T-cell (primary cell): ENCODE results near the gene DEFB123. TPM values are rescaled to one million over a fixed set of nuclear protein-coding genes. Genes with fewer than 3 reads are reported as not detected.

Experiments used
- ATAC-seq, 4 experiments: fragments of 200-7000 bp in 3 of 4; fragments of 150-1000 bp in 1 of 4; cut with Tn5 transposase; replicated peaks in 1 of 4; 1 replicate in 3 of 4; 2 replicates in 1 of 4; pipeline ENCODE4 v1.10.0; 2021; ENCODE audit warnings: moderate library complexity in 3 of 4, mild to moderate bottlenecking in 2 of 4, moderate number of reproducible peaks in 1 of 4
- CTCF ChIA-PET, 2 donors: fragments of 300-600 bp; sonication (Branson Sonifier 250); formaldehyde crosslinking; loops; one replicate each; lab custom pipeline; 2022; ENCODE audit warnings: antibody characterized with exemption in 2 of 2; lab: Charles Lee
- POLR2A ChIA-PET, 2 donors: fragments of 300-600 bp; sonication (Branson Sonifier 250); formaldehyde crosslinking; loops; one replicate each; lab custom pipeline; 2022; ENCODE audit warnings: antibody characterized with exemption in 2 of 2; lab: Charles Lee
- DNase-seq, 35 experiments: peaks; one replicate each; pipeline versions ENCODE4 v3.0.0 to v3.0.0-alpha.2; 2013 to 2023
- H3K27ac ChIP-seq: one replicate; pipeline ENCODE4 v1.5.1; 2013; ENCODE audit warnings: low read length
- H3K27me3 ChIP-seq, 2 experiments: replicated peaks in 1 of 2; 1 replicate in 1 of 2; 2 replicates in 1 of 2; pipeline versions ENCODE4 v1.6.1 to v1.7.0; 2013; ENCODE audit warnings: low read length in 1 of 2, mixed read lengths in 1 of 2; ENCODE audit not compliant: control insufficient read depth in 2 of 2, insufficient read depth in 2 of 2; ENCODE audit errors: extremely low read depth in 1 of 2
- H3K36me3 ChIP-seq, 2 donors: 1 replicate in 1 of 2; 2 replicates in 1 of 2; pipeline versions ENCODE4 v1.6.1 to v1.7.0; 2013; ENCODE audit warnings: low read length in 1 of 2; ENCODE audit not compliant: control insufficient read depth in 2 of 2, insufficient read depth in 1 of 2; ENCODE audit errors: extremely low read depth in 1 of 2
- H3K4me1 ChIP-seq, 2 experiments: 1 replicate in 1 of 2; 2 replicates in 1 of 2; pipeline versions ENCODE4 v1.6.1 to v1.7.0; 2013; ENCODE audit warnings: low read length in 2 of 2, mixed read lengths in 1 of 2; ENCODE audit not compliant: insufficient read depth in 2 of 2, control insufficient read depth in 1 of 2; ENCODE audit errors: extremely low read depth in 1 of 2
- H3K4me3 ChIP-seq, 2 donors: 1 replicate in 1 of 2; 2 replicates in 1 of 2; pipeline versions ENCODE4 v1.5.1 to v1.7.0; 2013; ENCODE audit warnings: mild to moderate bottlenecking in 2 of 2, low read length in 1 of 2, moderate library complexity in 1 of 2; ENCODE audit not compliant: control insufficient read depth in 1 of 2; ENCODE audit errors: extremely low read depth in 1 of 2
- H3K9me3 ChIP-seq: 2 replicates; pipeline ENCODE4 v1.7.0; 2013
- H3K27ac Mint-ChIP-seq, 2 donors: one replicate each; pipeline ENCODE4 v1.8.0; 2020 to 2021; ENCODE audit warnings: mild to moderate bottlenecking in 2 of 2, mixed read lengths in 2 of 2
- H3K27me3 Mint-ChIP-seq, 2 donors: one replicate each; pipeline ENCODE4 v1.8.0; 2021 to 2022; ENCODE audit warnings: mixed read lengths in 2 of 2
- H3K36me3 Mint-ChIP-seq: one replicate; pipeline ENCODE4 v1.8.0; 2021; ENCODE audit warnings: mixed read lengths
- H3K4me1 Mint-ChIP-seq, 3 donors: one replicate each; pipeline ENCODE4 v1.8.0; 2020 to 2022; ENCODE audit warnings: mixed read lengths in 3 of 3, mild to moderate bottlenecking in 1 of 3
- H3K4me3 Mint-ChIP-seq, 3 donors: one replicate each; pipeline ENCODE4 v1.8.0; 2020 to 2022; ENCODE audit warnings: mild to moderate bottlenecking in 3 of 3, mixed read lengths in 3 of 3, moderate library complexity in 3 of 3
- H3K9me3 Mint-ChIP-seq, 3 donors: one replicate each; pipeline ENCODE4 v1.8.0; 2020 to 2022; ENCODE audit warnings: mixed read lengths in 3 of 3
- WGBS: methylation state at CpG from one replicate; pipeline ENCODE4 v1.1.5; 2013; ENCODE audit warnings: missing lambda C conversion rate; ENCODE audit not compliant: insufficient coverage; 5-methylcytosine and 5-hydroxymethylcytosine counted together
- total RNA-seq, 35 experiments: library from RNA in 6 of 35; stranded (reverse) in 6 of 35; fragments of 120-200 nt in 1 of 35; gene quantifications; one replicate each; pipeline versions ENCODE4 v1.2.1 to v1.2.4 and lab custom pipeline; 2013 to 2026

The DEFB123 gene
- total RNA-seq, 5 donors from 2014 or later (not counting 1 experiment from before 2014, with no cell fraction given): not detected

DNA sequence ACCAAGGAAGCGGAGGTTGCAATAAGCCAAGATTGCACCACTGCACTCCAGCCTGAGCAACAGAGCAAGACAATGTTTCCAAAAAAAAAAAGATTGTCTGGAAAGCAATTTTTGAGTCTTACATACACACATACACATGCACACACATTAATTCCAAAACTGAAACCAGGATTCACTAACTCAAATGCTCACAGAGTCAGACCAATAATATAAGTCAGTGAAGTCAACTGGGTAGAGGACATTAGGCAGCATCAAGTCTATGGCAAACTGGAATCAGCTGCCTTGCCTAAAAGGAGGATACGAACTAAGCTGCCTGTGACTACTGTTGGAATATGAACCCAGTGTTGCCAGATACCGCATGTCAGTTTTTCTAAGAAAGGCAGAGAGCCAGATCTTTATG lies 50.3 kb downstream of the DEFB123 start:
- POLR2A ChIA-PET: no interaction called here
- WGBS: 90% methylated on average over 3 of the region's 3 CpGs
- no peak overlapping the region for H3K27ac ChIP-seq
- peaks cover 0 to 2% (median 0%) of the 10 kb centered on the region in 3 donors for H3K4me1 Mint-ChIP-seq
- peaks cover 0 to under 1% of the 10 kb centered on the region in 2 experiments for H3K4me1 ChIP-seq
- H3K4me3 Mint-ChIP-seq: no peak overlapping the region
- no peaks in the 10 kb centered on the region for H3K36me3 Mint-ChIP-seq
- CTCF ChIA-PET: interaction anchor here in 1 of 2 donors (1.0 kb wide), 1 partner anchor 11 kb away, joined by 4 read pairs; no protein-coding TSS in a partner anchor
- no peaks in the 10 kb centered on the region for H3K36me3 ChIP-seq
- ATAC-seq (no peak), DNase-seq (no peak)
- no peak overlapping the region for H3K27ac Mint-ChIP-seq
- H3K4me3 ChIP-seq: no peak overlapping the region
- H3K27me3 Mint-ChIP-seq: peaks cover 18 to 20% of the 10 kb centered on the region in 2 donors
- no peaks in the 10 kb centered on the region for H3K9me3 Mint-ChIP-seq
- no peaks in the 10 kb centered on the region for H3K9me3 ChIP-seq
- peaks cover 2 to 16% of the 10 kb centered on the region in 2 experiments for H3K27me3 ChIP-seq

GRCh38 chr20:31494131-31494530 lies 53.7 kb downstream of the DEFB123 start:
- ChIA-PET CTCF (interaction anchor here in 1 of 2 donors (0.9 to 1.3 kb wide), 2 partner anchors 9 to 34 kb away, joined by 4 read pairs; no protein-coding TSS in a partner anchor), POLR2A (no interaction called here)
- Mint-ChIP-seq H3K27me3 (peaks cover 18 to 20% of the 10 kb centered on the region in 2 donors), H3K4me1 (no peaks in the 10 kb centered on the region), H3K36me3 (no peaks in the 10 kb centered on the region), H3K27ac (no peak overlapping the region), H3K4me3 (no peak overlapping the region), H3K9me3 (no peaks in the 10 kb centered on the region)
- no peak for ATAC-seq
- Histone ChIP-seq H3K27me3 (peaks cover 0 to 16% of the 10 kb centered on the region in 2 experiments), H3K9me3 (no peaks in the 10 kb centered on the region), H3K36me3 (no peaks in the 10 kb centered on the region), H3K4me1 (no peaks in the 10 kb centered on the region), H3K4me3 (no peak overlapping the region), H3K27ac (no peak overlapping the region)
- DNase-seq: no peak
- no CpG with 5 or more reads among the region's 2 CpGs for WGBS

- DNase-seq (no peak), ATAC-seq (no peak)
- Histone ChIP-seq H3K27me3 (peaks cover 0 to 20% of the 10 kb centered on the region in 2 experiments), H3K4me3 (no peak overlapping the region), H3K27ac (no peak overlapping the region), H3K9me3 (no peaks in the 10 kb centered on the region), H3K4me1 (no peaks in the 10 kb centered on the region), H3K36me3 (no peaks in the 10 kb centered on the region)
- H3K36me3 Mint-ChIP-seq: no peaks in the 10 kb centered on the region
- WGBS: 75% methylated on average over 13 of the region's 15 CpGs
- H3K27me3 Mint-ChIP-seq: peaks cover 18 to 20% of the 10 kb centered on the region in 2 donors
- H3K27ac Mint-ChIP-seq: no peak overlapping the region
- H3K4me1 Mint-ChIP-seq: no peaks in the 10 kb centered on the region
- POLR2A ChIA-PET: no interaction called here
- H3K4me3 Mint-ChIP-seq: no peak overlapping the region
- CTCF ChIA-PET: interaction anchor here in 1 of 2 donors (0.5 kb wide), 1 partner anchor 42 kb away, joined by 4 read pairs; no protein-coding TSS in a partner anchor
- no peaks in the 10 kb centered on the region for H3K9me3 Mint-ChIP-seq
These were observed 56.4 kb downstream of the DEFB123 start for GRCh38 chr20:31496761-31497295.

- no peak for DNase-seq
- ATAC-seq: no peak
- Mint-ChIP-seq H3K4me3 (no peak overlapping the region), H3K27me3 (peaks cover 18 to 20% of the 10 kb centered on the region in 2 donors), H3K4me1 (peaks cover 0 to 5% (median 2%) of the 10 kb centered on the region in 3 donors), H3K36me3 (no peaks in the 10 kb centered on the region), H3K9me3 (no peaks in the 10 kb centered on the region), H3K27ac (no peak overlapping the region)
- 48% methylated on average over 4 of the region's 6 CpGs for WGBS
- H3K36me3 ChIP-seq: no peaks in the 10 kb centered on the region
- peaks cover 0 to 22% of the 10 kb centered on the region in 2 experiments for H3K27me3 ChIP-seq
- no peak overlapping the region for H3K4me3 ChIP-seq
- ChIA-PET POLR2A (no interaction called here), CTCF (no interaction called here)
- peaks cover 0 to 2% of the 10 kb centered on the region in 2 experiments for H3K4me1 ChIP-seq
- no peak overlapping the region for H3K27ac ChIP-seq
- no peaks in the 10 kb centered on the region for H3K9me3 ChIP-seq
These were observed 57.6 kb downstream of the DEFB123 start for GRCh38 chr20:31497838-31498540.

Other genes with a start within 250 kb of the DEFB123 start
- not detected for gene DEFB115, start 183.0 kb upstream of the DEFB123 start, total RNA-seq
- gene DEFB116, start 132.0 kb upstream of the DEFB123 start, total RNA-seq: not detected
- not detected for gene DEFB118, start 72.0 kb upstream of the DEFB123 start, total RNA-seq
- gene DEFB119, start 50.0 kb upstream of the DEFB123 start, total RNA-seq: not detected
- not detected for gene DEFB121, start 34.4 kb upstream of the DEFB123 start, total RNA-seq
- not detected for gene DEFB124, start 34.5 kb downstream of the DEFB123 start, total RNA-seq
- gene REM1, start 34.7 kb downstream of the DEFB123 start, total RNA-seq: not detected
- 100 to 1,000 TPM; 108 to 149 (median 140) TPM for gene HM13, start 73.8 kb downstream of the DEFB123 start, total RNA-seq
- 10 to 100 TPM in 1 of 5 donors, 1 to 10 TPM in 4; 1.4 to 11.2 (median 2.2) TPM for gene ID1, start 164.7 kb downstream of the DEFB123 start, total RNA-seq
- not detected for gene COX4I2, start 197.3 kb downstream of the DEFB123 start, total RNA-seq